HCT116 (cell line): Measurements from ENCODE around the gene CNTN5.

Source experiments
- EZH2 ChIP-seq: fragments of 200-600 bp; sonication (generic); IDR thresholded peaks from 2 replicates; pipeline ENCODE4 v1.6.1; 2017; ENCODE audit warnings: antibody characterized with exemption, mixed run types
- JUND ChIP-seq: IDR thresholded peaks from 2 replicates; pipeline ENCODE4 v1.6.1; 2012
- TF ChIP-seq, protein P1 (sequence below), 3 experiments: fragments of 200-600 bp in 1 of 3; sonication (generic) in 1 of 3; IDR thresholded peaks in 2 of 3; conservative IDR thresholded peaks in 1 of 3; 2 replicates each; pipeline ENCODE4 v1.5.1; 2012 to 2017; ENCODE audit warnings: low read depth in 2 of 3, low read length in 2 of 3, antibody characterized with exemption in 1 of 3, borderline replicate concordance in 1 of 3, control low read depth in 1 of 3, mild to moderate bottlenecking in 1 of 3, mixed read lengths in 1 of 3, mixed run types in 1 of 3, moderate library complexity in 1 of 3; ENCODE audit not compliant: insufficient read depth in 1 of 3
- TF ChIP-seq, protein P2 (sequence below): IDR thresholded peaks from 2 replicates; pipeline ENCODE4 v1.6.1; 2012; ENCODE audit warnings: low read depth

- TF ChIP-seq, protein P1, sequence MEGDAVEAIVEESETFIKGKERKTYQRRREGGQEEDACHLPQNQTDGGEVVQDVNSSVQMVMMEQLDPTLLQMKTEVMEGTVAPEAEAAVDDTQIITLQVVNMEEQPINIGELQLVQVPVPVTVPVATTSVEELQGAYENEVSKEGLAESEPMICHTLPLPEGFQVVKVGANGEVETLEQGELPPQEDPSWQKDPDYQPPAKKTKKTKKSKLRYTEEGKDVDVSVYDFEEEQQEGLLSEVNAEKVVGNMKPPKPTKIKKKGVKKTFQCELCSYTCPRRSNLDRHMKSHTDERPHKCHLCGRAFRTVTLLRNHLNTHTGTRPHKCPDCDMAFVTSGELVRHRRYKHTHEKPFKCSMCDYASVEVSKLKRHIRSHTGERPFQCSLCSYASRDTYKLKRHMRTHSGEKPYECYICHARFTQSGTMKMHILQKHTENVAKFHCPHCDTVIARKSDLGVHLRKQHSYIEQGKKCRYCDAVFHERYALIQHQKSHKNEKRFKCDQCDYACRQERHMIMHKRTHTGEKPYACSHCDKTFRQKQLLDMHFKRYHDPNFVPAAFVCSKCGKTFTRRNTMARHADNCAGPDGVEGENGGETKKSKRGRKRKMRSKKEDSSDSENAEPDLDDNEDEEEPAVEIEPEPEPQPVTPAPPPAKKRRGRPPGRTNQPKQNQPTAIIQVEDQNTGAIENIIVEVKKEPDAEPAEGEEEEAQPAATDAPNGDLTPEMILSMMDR (IDR thresholded peaks at IDR 0.05 in 2 of 3, conservative IDR thresholded peaks at IDR 0.05 in 1 of 3; ENCODE audit: borderline replicate concordance in 1 of 3, insufficient read depth in 1 of 3, low read depth in 2 of 3, low read length in 2 of 3), result no peak
- TF ChIP-seq, protein P2, sequence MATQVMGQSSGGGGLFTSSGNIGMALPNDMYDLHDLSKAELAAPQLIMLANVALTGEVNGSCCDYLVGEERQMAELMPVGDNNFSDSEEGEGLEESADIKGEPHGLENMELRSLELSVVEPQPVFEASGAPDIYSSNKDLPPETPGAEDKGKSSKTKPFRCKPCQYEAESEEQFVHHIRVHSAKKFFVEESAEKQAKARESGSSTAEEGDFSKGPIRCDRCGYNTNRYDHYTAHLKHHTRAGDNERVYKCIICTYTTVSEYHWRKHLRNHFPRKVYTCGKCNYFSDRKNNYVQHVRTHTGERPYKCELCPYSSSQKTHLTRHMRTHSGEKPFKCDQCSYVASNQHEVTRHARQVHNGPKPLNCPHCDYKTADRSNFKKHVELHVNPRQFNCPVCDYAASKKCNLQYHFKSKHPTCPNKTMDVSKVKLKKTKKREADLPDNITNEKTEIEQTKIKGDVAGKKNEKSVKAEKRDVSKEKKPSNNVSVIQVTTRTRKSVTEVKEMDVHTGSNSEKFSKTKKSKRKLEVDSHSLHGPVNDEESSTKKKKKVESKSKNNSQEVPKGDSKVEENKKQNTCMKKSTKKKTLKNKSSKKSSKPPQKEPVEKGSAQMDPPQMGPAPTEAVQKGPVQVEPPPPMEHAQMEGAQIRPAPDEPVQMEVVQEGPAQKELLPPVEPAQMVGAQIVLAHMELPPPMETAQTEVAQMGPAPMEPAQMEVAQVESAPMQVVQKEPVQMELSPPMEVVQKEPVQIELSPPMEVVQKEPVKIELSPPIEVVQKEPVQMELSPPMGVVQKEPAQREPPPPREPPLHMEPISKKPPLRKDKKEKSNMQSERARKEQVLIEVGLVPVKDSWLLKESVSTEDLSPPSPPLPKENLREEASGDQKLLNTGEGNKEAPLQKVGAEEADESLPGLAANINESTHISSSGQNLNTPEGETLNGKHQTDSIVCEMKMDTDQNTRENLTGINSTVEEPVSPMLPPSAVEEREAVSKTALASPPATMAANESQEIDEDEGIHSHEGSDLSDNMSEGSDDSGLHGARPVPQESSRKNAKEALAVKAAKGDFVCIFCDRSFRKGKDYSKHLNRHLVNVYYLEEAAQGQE, result no peak
- no peak for TF ChIP-seq JUND
- no peak for TF ChIP-seq EZH2
These were observed 911.9 kb downstream of the CNTN5 start for GRCh38 chr11:99932684-99933083.
